Heart left ventricle (tissue), 16 donors: ENCODE results near the gene OAT. TPM values are rescaled to one million over a fixed set of nuclear protein-coding genes. Genes with fewer than 3 reads are reported as not detected.

ENCODE experiments used
- ATAC-seq, 4 donors: fragments of 200-7000 bp; cut with Tn5 transposase; one replicate each; pipeline ENCODE4 v1.9.1; 2020 to 2022; ENCODE audit warnings: moderate library complexity in 4 of 4, mild to moderate bottlenecking in 3 of 4, moderate number of reproducible peaks in 1 of 4
- DNase-seq, 5 donors: peaks; one replicate each; pipeline ENCODE4 v3.0.0-alpha.2; 2020
- H3K27ac ChIP-seq, 12 donors: fragments of 200-600 bp; sonication (generic) in 4 of 12; one replicate each; pipeline versions ENCODE4 v1.5.0 to v1.8.0; 2016 to 2022; ENCODE audit warnings: mild to moderate bottlenecking in 2 of 12
- H3K27me3 ChIP-seq, 9 donors: fragments of 200-600 bp; sonication (generic) in 2 of 9; one replicate each; pipeline versions ENCODE4 v1.5.1 to v1.8.0; 2016 to 2022; ENCODE audit warnings: mild to moderate bottlenecking in 3 of 9
- H3K36me3 ChIP-seq, 9 donors: fragments of 200-600 bp; sonication (generic) in 2 of 9; one replicate each; pipeline versions ENCODE4 v1.5.0 to v1.8.0; 2018 to 2022; ENCODE audit warnings: mild to moderate bottlenecking in 2 of 9
- H3K4me1 ChIP-seq, 12 donors: fragments of 200-600 bp; sonication (generic) in 4 of 12; one replicate each; pipeline versions ENCODE4 v1.5.0 to v1.8.0; 2016 to 2022; ENCODE audit warnings: mild to moderate bottlenecking in 3 of 12
- H3K4me3 ChIP-seq, 12 donors: fragments of 200-600 bp; sonication (generic) in 4 of 12; one replicate each; pipeline versions ENCODE4 v1.5.0 to v1.8.0; 2017 to 2022; ENCODE audit warnings: mild to moderate bottlenecking in 9 of 12, moderate library complexity in 4 of 12
- H3K9me3 ChIP-seq, 12 donors: fragments of 200-600 bp; sonication (generic) in 4 of 12; one replicate each; pipeline versions ENCODE4 v1.5.0 to v1.8.0; 2016 to 2022; ENCODE audit warnings: mild to moderate bottlenecking in 1 of 12
- CTCF ChIP-seq, 12 donors: fragments of 200-600 bp; sonication (generic) in 4 of 12; IDR thresholded peaks; one replicate each; pipeline versions ENCODE4 v1.5.0 to v1.8.0; 2018 to 2022; ENCODE audit warnings: antibody characterized with exemption in 12 of 12, mild to moderate bottlenecking in 5 of 12
- POLR2A ChIP-seq, 2 donors: fragments of 450-650 bp; IDR thresholded peaks; one replicate each; pipeline ENCODE4 v1.6.1; 2017; ENCODE audit warnings: antibody characterized with exemption in 2 of 2, mild to moderate bottlenecking in 2 of 2, moderate library complexity in 2 of 2
- WGBS, 4 donors: extraction: QIAGEN DNeasy Blood & Tissue Kit in 2 of 4; methylation state at CpG; one replicate each; pipeline versions ENCODE4 v1.1.5 to v1.1.7; 2013 to 2018; 5-methylcytosine and 5-hydroxymethylcytosine counted together
- intact Hi-C, 10 donors: fragments of 100-400 bp; cut with DNase I; formaldehyde crosslinking; loops; one replicate each; pipeline versions ENCODE4 v1.11.1 to v1.14.2; 2022
- polyA plus RNA-seq, 2 donors: library from polyadenylated mRNA; stranded (reverse); fragments of 200-250 nt; gene quantifications; one replicate each; pipeline ENCODE4 v1.2.3, GENCODE V29; 2013
- total RNA-seq, 9 donors: library from RNA; depleted of rRNA in 2 of 9; stranded (reverse); fragments of >200 nt in 2 of 9; fragmentation: NEBNext Ultra II Directional in 3 of 9; extraction: Animal tissue kit (Norgen Biotek cat#: 25700) in 3 of 9; gene quantifications; one replicate each; pipeline versions ENCODE4 v1.1.0 to v1.2.4, GENCODE V29; 2016 to 2023
- donor health status: ischemic (EF 13 %, LVEDD 7.1; RV severe dilation, severe dysfunction).
- donor health status: healthy with polysubstance abuse.
- donor health status: DM: no; HTN: yes; CAD: no.
- donor health status: DM: no; HTN: no; CAD: no.
- donor health status: ischemic (EF 25% LVEDD 6.9; RV normal size, moderate dysfunction).
- donor health status: ischemic (EF 25% LVEDD 5.7; RV mildly dilated, moderate dysfunction).
- donor health status: healthy.
- donor health status: DM: yes; HTN: yes; CAD: no.
- donor health status: ischemic (EF 35%, LVEDD 5.7; RV mildly dilated, moderate dysfunction).
- donor health status: nonischemic (EF 11% LVEDD 7.7; RV severe dilation, severe dysfunction).
- donor health status: DM: yes; HTN: yes; CAD: no.
- donor health status: PGD.
- donor health status: ischemic (EF 29% LVEDD 5.4; RV normal size, mild dysfunction).
- donor health status: nonischemic (EF 23%, LVEDD 6.1; RV moderate dilation, normal function).

OAT gene
- total and polyA plus RNA-seq, 11 donors = 9.3 to 56.1 (median 33.8) TPM

- Histone ChIP-seq H3K36me3 (no peaks in the 10 kb centered on the region), H3K4me3 (no peak overlapping the region), H3K27me3 (peaks cover 0 to 6% (median 0%) of the 10 kb centered on the region in 9 donors), H3K27ac (no peak overlapping the region), H3K9me3 (no peaks in the 10 kb centered on the region), H3K4me1 (peaks cover 0 to 11% (median 1%) of the 10 kb centered on the region in 12 donors)
- ATAC-seq (no peak), DNase-seq (no peak)
- intact Hi-C loops = loop anchor here in 8 of 10 donors (5.0 to 10.0 kb wide), 6 partner anchors 122 to 812 kb away; no protein-coding TSS in a partner anchor
- WGBS, 4 donors = 86 to 93% (median 90%) methylated on average over 14 to 21 of the region's 21 CpGs
- TF ChIP-seq POLR2A (IDR thresholded peaks at IDR 0.05) (no peak), CTCF (IDR thresholded peaks at IDR 0.05) (no peak)
Observed at GRCh38 chr10:124386186-124387077, 32.3 kb downstream of the OAT start.

GRCh38 chr10:124385627-124386185 is 33.0 kb downstream of the OAT start:
- Histone ChIP-seq H3K27ac (no peak overlapping the region), H3K9me3 (no peaks in the 10 kb centered on the region), H3K27me3 (peaks cover 0 to 11% (median 0%) of the 10 kb centered on the region in 9 donors), H3K36me3 (no peaks in the 10 kb centered on the region), H3K4me3 (no peak overlapping the region), H3K4me1 (peaks cover 0 to 11% (median 1%) of the 10 kb centered on the region in 12 donors)
- ATAC-seq = no peak
- no peak for DNase-seq
- TF ChIP-seq CTCF (IDR thresholded peaks at IDR 0.05) = no peak
- no peak for TF ChIP-seq POLR2A (IDR thresholded peaks at IDR 0.05)
- WGBS, 4 donors = 89 to 97% (median 93%) methylated on average over 9 to 12 of the region's 12 CpGs
- intact Hi-C loops = loop anchor here in 8 of 10 donors (5.0 to 10.0 kb wide), 6 partner anchors 121 to 811 kb away; no protein-coding TSS in a partner anchor

- WGBS, 4 donors = 88 to 95% (median 91%) methylated on average over 5 to 7 of the region's 7 CpGs
- H3K4me1 ChIP-seq = peaks cover 0 to 11% (median 1%) of the 10 kb centered on the region in 12 donors
Observed at GRCh38 chr10:124384591-124385190, 34.0 kb downstream of the OAT start.

More at GRCh38 chr10:124384591-124385190, 34.0 kb downstream of the OAT start:
- Histone ChIP-seq H3K36me3 (no peaks in the 10 kb centered on the region), H3K27me3 (peaks cover 0 to 15% (median 0%) of the 10 kb centered on the region in 9 donors), H3K27ac (no peak overlapping the region), H3K4me3 (no peak overlapping the region), H3K9me3 (no peaks in the 10 kb centered on the region)
- intact Hi-C loops = loop anchor here in 8 of 10 donors (5.0 to 10.0 kb wide), 6 partner anchors 120 to 810 kb away; no protein-coding TSS in a partner anchor
- DNase-seq (no peak), ATAC-seq (no peak)
- TF ChIP-seq CTCF (IDR thresholded peaks at IDR 0.05) = no peak
- no peak for TF ChIP-seq POLR2A (IDR thresholded peaks at IDR 0.05)
